H9 (cell line): ENCODE data around the gene DCTN3. TPM values are rescaled to one million over a fixed set of nuclear protein-coding genes. Genes with fewer than 3 reads are reported as not detected.

ENCODE experiments used
- DNase-seq: peaks from one replicate; pipeline ENCODE4 v3.0.0-alpha.2; 2017
- H2AFZ ChIP-seq: one replicate; pipeline ENCODE4 v1.6.1; 2013; ENCODE audit warnings: mild to moderate bottlenecking, low read length, control low read depth, moderate library complexity
- H2AK5ac ChIP-seq: 2 replicates; pipeline ENCODE4 v1.6.1; 2013; ENCODE audit warnings: low read length, control low read depth, mixed read lengths; ENCODE audit not compliant: insufficient read length
- H2BK120ac ChIP-seq: one replicate; pipeline ENCODE4 v1.6.1; 2013; ENCODE audit warnings: low read depth, mild to moderate bottlenecking, low read length, control low read depth, inconsistent platforms; ENCODE audit not compliant: poor library complexity, severe bottlenecking
- H2BK12ac ChIP-seq: 2 replicates; pipeline ENCODE4 v1.6.1; 2013; ENCODE audit warnings: low read length, control low read depth, mixed read lengths, low read depth; ENCODE audit not compliant: insufficient read length
- H2BK15ac ChIP-seq: 2 replicates; pipeline ENCODE4 v1.6.1; 2013; ENCODE audit warnings: low read depth, low read length, control low read depth
- H2BK20ac ChIP-seq: one replicate; pipeline ENCODE4 v1.6.1; 2013; ENCODE audit warnings: low read depth, mild to moderate bottlenecking, low read length, control low read depth, inconsistent platforms; ENCODE audit not compliant: poor library complexity, severe bottlenecking
- H2BK5ac ChIP-seq: 2 replicates; pipeline ENCODE4 v1.6.1; 2013; ENCODE audit warnings: low read length, control low read depth, mixed read lengths; ENCODE audit not compliant: insufficient read length
- H3K14ac ChIP-seq: 2 replicates; pipeline ENCODE4 v1.6.1; 2013; ENCODE audit warnings: low read length, control low read depth; ENCODE audit not compliant: insufficient read depth
- H3K18ac ChIP-seq: 2 replicates; pipeline ENCODE4 v1.6.1; 2013; ENCODE audit warnings: low read depth, mild to moderate bottlenecking, mixed read lengths, low read length, control low read depth; ENCODE audit not compliant: insufficient read length
- H3K23ac ChIP-seq: 2 replicates; pipeline ENCODE4 v1.6.1; 2013; ENCODE audit warnings: low read length, control low read depth, mixed read lengths, low read depth; ENCODE audit not compliant: insufficient read length
- H3K23me2 ChIP-seq: 2 replicates; pipeline ENCODE4 v1.6.1; 2013; ENCODE audit warnings: low read depth, mild to moderate bottlenecking, mixed read lengths, low read length, control low read depth; ENCODE audit not compliant: insufficient read length, poor library complexity, severe bottlenecking
- H3K27ac ChIP-seq: 2 replicates; pipeline ENCODE4 v1.5.1; 2013; ENCODE audit warnings: low read length, control low read depth, mixed read lengths, low read depth; ENCODE audit not compliant: insufficient read length
- H3K27me3 ChIP-seq: 2 replicates; pipeline ENCODE4 v1.6.1; 2013; ENCODE audit warnings: low read length, control low read depth, inconsistent platforms; ENCODE audit not compliant: insufficient read depth
- H3K4ac ChIP-seq: 2 replicates; pipeline ENCODE4 v1.6.1; 2013; ENCODE audit warnings: low read depth, mild to moderate bottlenecking, control low read depth, inconsistent platforms, low read length, moderate library complexity
- H3K4me1 ChIP-seq: 2 replicates; pipeline ENCODE4 v1.6.1; 2013; ENCODE audit warnings: low read length, control low read depth, inconsistent platforms; ENCODE audit not compliant: insufficient read depth
- H3K4me2 ChIP-seq: 2 replicates; pipeline ENCODE4 v1.6.1; 2013; ENCODE audit warnings: low read length, control low read depth, mixed read lengths; ENCODE audit not compliant: insufficient read length, insufficient read depth
- H3K56ac ChIP-seq: 2 replicates; pipeline ENCODE4 v1.6.1; 2013; ENCODE audit warnings: low read depth, mild to moderate bottlenecking, mixed read lengths, low read length, control low read depth; ENCODE audit not compliant: insufficient read length
- H3K79me1 ChIP-seq: 2 replicates; pipeline ENCODE4 v1.6.1; 2013; ENCODE audit warnings: low read depth, mild to moderate bottlenecking, moderate library complexity, low read length, control low read depth, inconsistent platforms; ENCODE audit not compliant: insufficient read depth, poor library complexity, severe bottlenecking
- H3K79me2 ChIP-seq: 2 replicates; pipeline ENCODE4 v1.6.1; 2013; ENCODE audit warnings: low read length, control low read depth, inconsistent platforms; ENCODE audit not compliant: insufficient read depth
- H3K9ac ChIP-seq: 2 replicates; pipeline ENCODE4 v1.6.1; 2013; ENCODE audit warnings: low read length, control low read depth, mixed read lengths; ENCODE audit not compliant: insufficient read length; ENCODE audit errors: extremely low read depth
- H3K9me3 ChIP-seq: one replicate; pipeline ENCODE4 v1.6.1; 2013; ENCODE audit warnings: low read depth, low read length, inconsistent platforms; ENCODE audit not compliant: control insufficient read depth
- H3T11ph ChIP-seq: one replicate; pipeline ENCODE4 v1.6.1; 2013; ENCODE audit warnings: mild to moderate bottlenecking, low read length, control low read depth, inconsistent platforms
- H4K20me1 ChIP-seq: one replicate; pipeline ENCODE4 v1.6.1; 2013; ENCODE audit not compliant: control insufficient read depth, insufficient read length, insufficient read depth
- H4K5ac ChIP-seq: 2 replicates; pipeline ENCODE4 v1.6.1; 2013; ENCODE audit warnings: low read depth, mild to moderate bottlenecking, mixed read lengths, low read length, control low read depth; ENCODE audit not compliant: insufficient read length
- H4K8ac ChIP-seq: replicated peaks from 2 replicates; pipeline ENCODE4 v1.6.1; 2013; ENCODE audit warnings: low read length, control low read depth, mixed read lengths, low read depth; ENCODE audit not compliant: insufficient read length
- H4K91ac ChIP-seq: 2 replicates; pipeline ENCODE4 v1.6.1; 2013; ENCODE audit warnings: low read depth, mild to moderate bottlenecking, moderate library complexity, mixed read lengths, low read length, control low read depth; ENCODE audit not compliant: insufficient read length
- H3K27ac Mint-ChIP-seq, 3 experiments: 2 replicates in 2 of 3; 3 replicates in 1 of 3; pipeline ENCODE4 v1.8.0; 2020 to 2021; ENCODE audit warnings: mixed read lengths in 3 of 3, mild to moderate bottlenecking in 1 of 3, moderate library complexity in 1 of 3
- H3K27me3 Mint-ChIP-seq: 2 replicates; pipeline ENCODE4 v1.8.0; 2021; ENCODE audit warnings: low read depth, mild to moderate bottlenecking, moderate library complexity, mixed read lengths
- H3K36me3 Mint-ChIP-seq, 3 experiments: 2 replicates in 2 of 3; 3 replicates in 1 of 3; pipeline ENCODE4 v1.8.0; 2020 to 2021; ENCODE audit warnings: low read depth in 3 of 3, mixed read lengths in 3 of 3; ENCODE audit not compliant: insufficient read depth in 1 of 3
- H3K4me1 Mint-ChIP-seq, 2 experiments: 2 replicates each; pipeline ENCODE4 v1.8.0; 2020; ENCODE audit warnings: mixed read lengths in 2 of 2
- H3K4me3 Mint-ChIP-seq, 2 experiments: 2 replicates in 1 of 2; 3 replicates in 1 of 2; pipeline ENCODE4 v1.8.0; 2020 to 2021; ENCODE audit warnings: mild to moderate bottlenecking in 2 of 2, mixed read lengths in 2 of 2, moderate library complexity in 1 of 2
- H3K9me3 Mint-ChIP-seq, 2 experiments: 2 replicates in 1 of 2; 3 replicates in 1 of 2; pipeline ENCODE4 v1.8.0; 2020; ENCODE audit warnings: mild to moderate bottlenecking in 2 of 2, mixed read lengths in 2 of 2, moderate library complexity in 1 of 2
- CTCF ChIP-seq: fragments of 200-600 bp; sonication (generic); conservative IDR thresholded peaks from 3 replicates; pipeline ENCODE4 v1.8.0; 2021; ENCODE audit warnings: antibody characterized with exemption, mild to moderate bottlenecking
- total RNA-seq: library from RNA; stranded (reverse); gene quantifications from 2 replicates; pipeline ENCODE4 v1.2.1, GENCODE V29; 2021

Gene DCTN3
- total RNA-seq, 1 experiment from 2014 or later, result 40.0 TPM

DNA sequence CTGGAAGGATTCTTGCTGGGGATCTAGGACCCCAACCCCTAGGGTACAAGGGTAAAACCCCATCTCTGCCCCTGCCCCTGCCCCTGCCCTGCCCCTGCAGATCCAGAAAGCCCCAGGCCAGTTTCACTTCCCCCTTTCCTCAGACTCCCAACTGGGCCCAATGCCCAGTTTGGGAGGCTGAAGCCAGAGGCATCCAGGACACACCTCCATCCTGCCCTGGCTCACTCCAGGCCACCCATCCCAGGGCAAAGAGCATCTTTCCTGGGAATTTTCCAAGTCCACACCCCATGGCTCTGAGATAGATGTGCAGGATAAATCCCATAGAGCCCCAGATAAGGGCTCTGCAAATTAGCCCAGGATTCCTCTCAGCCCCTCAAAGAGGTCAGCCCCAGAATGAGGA is 48.2 kb downstream of the DCTN3 start:
- no peaks in the 10 kb centered on the region for H3K23me2 ChIP-seq
- H2AFZ ChIP-seq, result no peak overlapping the region

More for the DNA sequence above, 48.2 kb downstream of the DCTN3 start:
- Histone ChIP-seq H2BK120ac (no peak overlapping the region), H3K4ac (no peak overlapping the region), H2BK12ac (no peak overlapping the region), H4K20me1 (peaks cover 4% of the 10 kb centered on the region), H3K4me1 (peaks cover 4% of the 10 kb centered on the region; the same call in 1 of the 2 replicates), H3K79me1 (no peaks in the 10 kb centered on the region), H3K79me2 (no peaks in the 10 kb centered on the region), H4K91ac (no peak overlapping the region), H4K8ac (no peak overlapping the region), H3K27me3 (peaks cover under 1% of the 10 kb centered on the region; the same call in 1 of the 2 replicates), H3K18ac (no peak overlapping the region), H4K5ac (no peak overlapping the region), H2BK5ac (no peak overlapping the region), H2BK20ac (no peak overlapping the region), H3K14ac (no peak overlapping the region), H3K9ac (no peak overlapping the region), H3K9me3 (no peaks in the 10 kb centered on the region), H3K27ac (no peak overlapping the region), H2AK5ac (no peak overlapping the region), H3K56ac (no peak overlapping the region), H2BK15ac (no peak overlapping the region), H3T11ph (no peak overlapping the region), H3K4me2 (no peak overlapping the region), H3K23ac (no peak overlapping the region)
- H3K9me3 Mint-ChIP-seq, result no peaks in the 10 kb centered on the region; a peak in 1 of 5 replicates
- no peak overlapping the region; a peak in 1 of 7 replicates for H3K27ac Mint-ChIP-seq
- H3K27me3 Mint-ChIP-seq, result peaks cover 38% of the 10 kb centered on the region
- peaks cover 37 to 52% of the 10 kb centered on the region in 2 experiments for H3K4me1 Mint-ChIP-seq
- no peak for TF ChIP-seq CTCF
- no peaks in the 10 kb centered on the region for H3K36me3 Mint-ChIP-seq
- DNase-seq, result no peak
- H3K4me3 Mint-ChIP-seq, result no peak overlapping the region
